ENCODE measurements around the gene SMARCAD1.

SMARCAD1 gene

GRCh38 chr4:94277534-94277933 is 69.9 kb downstream of the SMARCAD1 start (continued):
- TF ChIP-seq, protein P1, sequence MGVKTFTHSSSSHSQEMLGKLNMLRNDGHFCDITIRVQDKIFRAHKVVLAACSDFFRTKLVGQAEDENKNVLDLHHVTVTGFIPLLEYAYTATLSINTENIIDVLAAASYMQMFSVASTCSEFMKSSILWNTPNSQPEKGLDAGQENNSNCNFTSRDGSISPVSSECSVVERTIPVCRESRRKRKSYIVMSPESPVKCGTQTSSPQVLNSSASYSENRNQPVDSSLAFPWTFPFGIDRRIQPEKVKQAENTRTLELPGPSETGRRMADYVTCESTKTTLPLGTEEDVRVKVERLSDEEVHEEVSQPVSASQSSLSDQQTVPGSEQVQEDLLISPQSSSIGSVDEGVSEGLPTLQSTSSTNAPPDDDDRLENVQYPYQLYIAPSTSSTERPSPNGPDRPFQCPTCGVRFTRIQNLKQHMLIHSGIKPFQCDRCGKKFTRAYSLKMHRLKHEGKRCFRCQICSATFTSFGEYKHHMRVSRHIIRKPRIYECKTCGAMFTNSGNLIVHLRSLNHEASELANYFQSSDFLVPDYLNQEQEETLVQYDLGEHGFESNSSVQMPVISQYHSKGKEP (tag by site-specific recombination; IDR thresholded peaks at IDR 0.05), result no peak
- TF ChIP-seq ZNF311 (tag by site-specific recombination; IDR thresholded peaks at IDR 0.05; ENCODE audit: borderline replicate concordance) (no peak), ZNF626 (tag by site-specific recombination; IDR thresholded peaks at IDR 0.05) (no peak)

- ChIA-PET POLR2A (no interaction called here), CTCF (no interaction called here)
- no peaks in the 10 kb centered on the region for H3K9me3 ChIP-seq (ENCODE audit: control insufficient read depth, insufficient read depth, low read depth, low read length)
- H3K4me1 ChIP-seq (ENCODE audit: control insufficient read depth, insufficient read depth, low read length), result no peaks in the 10 kb centered on the region
- peaks cover 17 to 72% of the 10 kb centered on the region in 2 experiments for H3K36me3 ChIP-seq (ENCODE audit: control insufficient read depth in 2 of 2, insufficient read depth in 1 of 2, low read length in 2 of 2)
- H3K4me3 ChIP-seq (ENCODE audit: low read depth, low read length), result no peak overlapping the region
- H3K27ac ChIP-seq (ENCODE audit: extremely low read depth, low read depth, low read length), result no peak overlapping the region
- TF ChIP-seq KLF9 (tag by site-specific recombination; IDR thresholded peaks at IDR 0.05; ENCODE audit: low read depth) (no peak), EGR2 (tag by site-specific recombination; IDR thresholded peaks at IDR 0.05; ENCODE audit: low read depth) (no peak), ZFHX2 (tag by site-specific recombination; conservative IDR thresholded peaks at IDR 0.05) (no peak), ZNF777 (tag by site-specific recombination; IDR thresholded peaks at IDR 0.05; ENCODE audit: borderline replicate concordance) (no peak), GLI4 (tag by site-specific recombination; IDR thresholded peaks at IDR 0.05) (no peak), ZNF23 (tag by site-specific recombination; IDR thresholded peaks at IDR 0.05; ENCODE audit: borderline replicate concordance) (no peak), ZNF248 (tag by site-specific recombination; IDR thresholded peaks at IDR 0.05) (no peak), ZNF561 (tag by site-specific recombination; IDR thresholded peaks at IDR 0.05; ENCODE audit: borderline replicate concordance) (no peak), SCRT2 (tag by site-specific recombination; IDR thresholded peaks at IDR 0.05) (no peak), ZNF785 (tag by site-specific recombination; IDR thresholded peaks at IDR 0.05) (no peak), ZNF837 (tag by site-specific recombination; IDR thresholded peaks at IDR 0.05) (no peak)
- TF ChIP-seq, protein P2, sequence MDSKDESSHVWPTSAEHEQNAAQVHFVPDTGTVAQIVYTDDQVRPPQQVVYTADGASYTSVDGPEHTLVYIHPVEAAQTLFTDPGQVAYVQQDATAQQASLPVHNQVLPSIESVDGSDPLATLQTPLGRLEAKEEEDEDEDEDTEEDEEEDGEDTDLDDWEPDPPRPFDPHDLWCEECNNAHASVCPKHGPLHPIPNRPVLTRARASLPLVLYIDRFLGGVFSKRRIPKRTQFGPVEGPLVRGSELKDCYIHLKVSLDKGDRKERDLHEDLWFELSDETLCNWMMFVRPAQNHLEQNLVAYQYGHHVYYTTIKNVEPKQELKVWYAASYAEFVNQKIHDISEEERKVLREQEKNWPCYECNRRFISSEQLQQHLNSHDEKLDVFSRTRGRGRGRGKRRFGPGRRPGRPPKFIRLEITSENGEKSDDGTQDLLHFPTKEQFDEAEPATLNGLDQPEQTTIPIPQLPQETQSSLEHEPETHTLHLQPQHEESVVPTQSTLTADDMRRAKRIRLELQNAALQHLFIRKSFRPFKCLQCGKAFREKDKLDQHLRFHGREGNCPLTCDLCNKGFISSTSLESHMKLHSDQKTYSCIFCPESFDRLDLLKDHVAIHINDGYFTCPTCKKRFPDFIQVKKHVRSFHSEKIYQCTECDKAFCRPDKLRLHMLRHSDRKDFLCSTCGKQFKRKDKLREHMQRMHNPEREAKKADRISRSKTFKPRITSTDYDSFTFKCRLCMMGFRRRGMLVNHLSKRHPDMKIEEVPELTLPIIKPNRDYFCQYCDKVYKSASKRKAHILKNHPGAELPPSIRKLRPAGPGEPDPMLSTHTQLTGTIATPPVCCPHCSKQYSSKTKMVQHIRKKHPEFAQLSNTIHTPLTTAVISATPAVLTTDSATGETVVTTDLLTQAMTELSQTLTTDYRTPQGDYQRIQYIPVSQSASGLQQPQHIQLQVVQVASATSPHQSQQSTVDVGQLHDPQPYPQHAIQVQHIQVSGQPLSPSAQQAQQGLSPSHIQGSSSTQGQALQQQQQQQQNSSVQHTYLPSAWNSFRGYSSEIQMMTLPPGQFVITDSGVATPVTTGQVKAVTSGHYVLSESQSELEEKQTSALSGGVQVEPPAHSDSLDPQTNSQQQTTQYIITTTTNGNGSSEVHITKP (tag by site-specific recombination; IDR thresholded peaks at IDR 0.05), result no peak
Measured at GRCh38 chr4:94278781-94279180, 71.1 kb downstream of the SMARCAD1 start.

- CTCF ChIA-PET, result no interaction called here
- no peaks in the 10 kb centered on the region for H3K9me3 ChIP-seq (ENCODE audit: control insufficient read depth, insufficient read depth, low read depth, low read length)
- no peaks in the 10 kb centered on the region for H3K4me1 ChIP-seq (ENCODE audit: control insufficient read depth, insufficient read depth, low read length)
- POLR2A ChIA-PET, result no interaction called here
- H3K27ac ChIP-seq (ENCODE audit: extremely low read depth, low read depth, low read length), result no peak overlapping the region
- H3K36me3 ChIP-seq (ENCODE audit: control insufficient read depth in 2 of 2, insufficient read depth in 1 of 2, low read length in 2 of 2), result peaks cover 13 to 72% of the 10 kb centered on the region in 2 experiments
- TF ChIP-seq ELK4 (IDR thresholded peaks at IDR 0.05; ENCODE audit: borderline replicate concordance, low read depth, low read length) (no peak), ZNF19 (tag by site-specific recombination; IDR thresholded peaks at IDR 0.05; ENCODE audit: low read depth) (no peak)
- H3K4me3 ChIP-seq (ENCODE audit: low read depth, low read length), result no peak overlapping the region
Measured at GRCh38 chr4:94284889-94285288, 77.2 kb downstream of the SMARCAD1 start.
